ENCODE measurements around the gene AUNIP. TPM values are rescaled to one million over a fixed set of nuclear protein-coding genes. Genes with fewer than 3 reads are reported as not detected.

AUNIP gene
- total RNA-seq, 1 experiment from 2014 or later: 12.1 TPM

- no TSS peak for BruUV-seq (replicated peaks)
- ChIA-PET CTCF (no interaction called here), POLR2A (no interaction called here), RAD21 (ENCODE audit: low non-redundant PET in 1 of 2, low total read pairs in 2 of 2, uncharacterized antibody in 2 of 2, unreplicated experiment in 2 of 2) (no interaction called here)
- TF ChIP-seq, protein P1, sequence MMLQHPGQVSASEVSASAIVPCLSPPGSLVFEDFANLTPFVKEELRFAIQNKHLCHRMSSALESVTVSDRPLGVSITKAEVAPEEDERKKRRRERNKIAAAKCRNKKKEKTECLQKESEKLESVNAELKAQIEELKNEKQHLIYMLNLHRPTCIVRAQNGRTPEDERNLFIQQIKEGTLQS (IDR thresholded peaks at IDR 0.05): no peak
- no peak for TF ChIP-seq EZH2 (IDR thresholded peaks at IDR 0.05)
- no peak for TF ChIP-seq CBX3 (IDR thresholded peaks at IDR 0.05; ENCODE audit: low read depth)
- TF ChIP-seq YY1 (IDR thresholded peaks at IDR 0.05; ENCODE audit: extremely low read depth, insufficient replicate concordance, low read depth, low read length): no peak
- TF ChIP-seq MAX (IDR thresholded peaks at IDR 0.05): no peak
- TF ChIP-seq EZH2phosphoT487 (IDR thresholded peaks at IDR 0.05; ENCODE audit: borderline replicate concordance): no peak
- no peak for TF ChIP-seq RAD21 (IDR thresholded peaks at IDR 0.05; ENCODE audit: low read depth)
- no peak for TF ChIP-seq SRF (IDR thresholded peaks at IDR 0.05; ENCODE audit: low read depth)
- no peak for TF ChIP-seq POLR2A (IDR thresholded peaks at IDR 0.05; ENCODE audit: borderline replicate concordance, extremely low read depth, insufficient read depth, insufficient read length)
- no peak for TF ChIP-seq FOSL1 (IDR thresholded peaks at IDR 0.05; ENCODE audit: low read depth)
- no peak for TF ChIP-seq SIN3A (IDR thresholded peaks at IDR 0.05; ENCODE audit: low read depth)
- TF ChIP-seq ZFX (IDR thresholded peaks at IDR 0.05): no peak
- no peak for TF ChIP-seq EGR1 (IDR thresholded peaks at IDR 0.05; ENCODE audit: low read depth)
- no peak for TF ChIP-seq SP1 (IDR thresholded peaks at IDR 0.05; ENCODE audit: low read depth)
- TF ChIP-seq, protein P2, sequence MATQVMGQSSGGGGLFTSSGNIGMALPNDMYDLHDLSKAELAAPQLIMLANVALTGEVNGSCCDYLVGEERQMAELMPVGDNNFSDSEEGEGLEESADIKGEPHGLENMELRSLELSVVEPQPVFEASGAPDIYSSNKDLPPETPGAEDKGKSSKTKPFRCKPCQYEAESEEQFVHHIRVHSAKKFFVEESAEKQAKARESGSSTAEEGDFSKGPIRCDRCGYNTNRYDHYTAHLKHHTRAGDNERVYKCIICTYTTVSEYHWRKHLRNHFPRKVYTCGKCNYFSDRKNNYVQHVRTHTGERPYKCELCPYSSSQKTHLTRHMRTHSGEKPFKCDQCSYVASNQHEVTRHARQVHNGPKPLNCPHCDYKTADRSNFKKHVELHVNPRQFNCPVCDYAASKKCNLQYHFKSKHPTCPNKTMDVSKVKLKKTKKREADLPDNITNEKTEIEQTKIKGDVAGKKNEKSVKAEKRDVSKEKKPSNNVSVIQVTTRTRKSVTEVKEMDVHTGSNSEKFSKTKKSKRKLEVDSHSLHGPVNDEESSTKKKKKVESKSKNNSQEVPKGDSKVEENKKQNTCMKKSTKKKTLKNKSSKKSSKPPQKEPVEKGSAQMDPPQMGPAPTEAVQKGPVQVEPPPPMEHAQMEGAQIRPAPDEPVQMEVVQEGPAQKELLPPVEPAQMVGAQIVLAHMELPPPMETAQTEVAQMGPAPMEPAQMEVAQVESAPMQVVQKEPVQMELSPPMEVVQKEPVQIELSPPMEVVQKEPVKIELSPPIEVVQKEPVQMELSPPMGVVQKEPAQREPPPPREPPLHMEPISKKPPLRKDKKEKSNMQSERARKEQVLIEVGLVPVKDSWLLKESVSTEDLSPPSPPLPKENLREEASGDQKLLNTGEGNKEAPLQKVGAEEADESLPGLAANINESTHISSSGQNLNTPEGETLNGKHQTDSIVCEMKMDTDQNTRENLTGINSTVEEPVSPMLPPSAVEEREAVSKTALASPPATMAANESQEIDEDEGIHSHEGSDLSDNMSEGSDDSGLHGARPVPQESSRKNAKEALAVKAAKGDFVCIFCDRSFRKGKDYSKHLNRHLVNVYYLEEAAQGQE (IDR thresholded peaks at IDR 0.05; ENCODE audit: low read depth): no peak
- TF ChIP-seq JUND (IDR thresholded peaks at IDR 0.05): no peak
- no peak for TF ChIP-seq TCF7L2 (IDR thresholded peaks at IDR 0.05; ENCODE audit: borderline replicate concordance, extremely low read depth, insufficient read depth, insufficient read length)
- TF ChIP-seq ELF1 (IDR thresholded peaks at IDR 0.05; ENCODE audit: borderline replicate concordance, low read depth): no peak
- no peak for TF ChIP-seq CTCF (IDR thresholded peaks at IDR 0.05 in 2 of 3, conservative IDR thresholded peaks at IDR 0.05 in 1 of 3; ENCODE audit: borderline replicate concordance in 1 of 3, insufficient read depth in 1 of 3, low read depth in 2 of 3, low read length in 2 of 3)
- H3K79me2 ChIP-seq (ENCODE audit: insufficient read depth, low read length): peaks cover 10% of the 10 kb centered on the region; the same call in 1 of the 2 replicates
- H3K9me3 ChIP-seq (ENCODE audit: control insufficient read depth in 1 of 2, insufficient read depth in 1 of 2, low read depth in 1 of 2, low read length in 2 of 2): no peaks in the 10 kb centered on the region
- DNase-seq (ENCODE audit: low read depth, low spot score) (no peak), ATAC-seq (no peak)
- intact Hi-C loops (cut with micrococcal nuclease): no loop called here
- H4K20me1 ChIP-seq (ENCODE audit: insufficient read depth): no peaks in the 10 kb centered on the region
- H3K27ac ChIP-seq (ENCODE audit: low read depth, low read length): no peak overlapping the region
- no peaks in the 10 kb centered on the region for H3K9me2 ChIP-seq (ENCODE audit: insufficient read depth)
- H3K27me3 ChIP-seq (ENCODE audit: insufficient read depth, low read length): no peaks in the 10 kb centered on the region
- H3K36me3 ChIP-seq (ENCODE audit: control insufficient read depth in 1 of 2, insufficient read depth in 2 of 2, low read length in 2 of 2): no peaks in the 10 kb centered on the region
- no peak overlapping the region for H2AFZ ChIP-seq (ENCODE audit: low read depth, low read length, poor library complexity, severe bottlenecking)
- H3K4me3 ChIP-seq (replicated peaks in 1 of 2; ENCODE audit: low read depth in 1 of 2, low read length in 2 of 2): no peak overlapping the region
- H3K4me2 ChIP-seq (ENCODE audit: low read length): peak overlapping the region; percentile 11; the same call in 1 of the 2 replicates
- no peak overlapping the region for H3K9ac ChIP-seq (ENCODE audit: low read length)
- peaks cover 35 to 68% of the 10 kb centered on the region in 2 experiments for H3K4me1 ChIP-seq (ENCODE audit: control insufficient read depth in 1 of 2, insufficient read depth in 2 of 2, low read length in 2 of 2)
These were observed 13.5 kb upstream of the AUNIP start for GRCh38 chr1:25872713-25873112.

All from HCT116 (cell line).